IPS-18c (cell line): ENCODE data around the gene COL23A1.

Source experiments
- H3K4me3 ChIP-seq: 2 replicates; pipeline ENCODE4 v1.7.0; 2013; ENCODE audit warnings: low read depth, mild to moderate bottlenecking, low read length, moderate library complexity; ENCODE audit not compliant: insufficient read depth
- H3K9me3 ChIP-seq: one replicate; pipeline ENCODE4 v1.6.1; 2013; ENCODE audit warnings: mild to moderate bottlenecking, low read length, moderate library complexity; ENCODE audit not compliant: control insufficient read depth, insufficient read depth

The COL23A1 gene

GRCh38 chr5:178465228-178465860, 124.8 kb downstream of the COL23A1 start:
- Histone ChIP-seq H3K9me3 (no peaks in the 10 kb centered on the region), H3K4me3 (no peak overlapping the region)

GRCh38 chr5:178464431-178465048, 125.7 kb downstream of the COL23A1 start:
- no peak overlapping the region for H3K4me3 ChIP-seq
- H3K9me3 ChIP-seq, result no peaks in the 10 kb centered on the region

- Histone ChIP-seq H3K9me3 (no peaks in the 10 kb centered on the region), H3K4me3 (no peak overlapping the region)
These were observed 126.7 kb downstream of the COL23A1 start for GRCh38 chr5:178463321-178464155.

- Histone ChIP-seq H3K9me3 (no peaks in the 10 kb centered on the region), H3K4me3 (no peak overlapping the region)
These were observed 127.4 kb downstream of the COL23A1 start for GRCh38 chr5:178462816-178463215.

- Histone ChIP-seq H3K9me3 (no peaks in the 10 kb centered on the region), H3K4me3 (no peak overlapping the region)
These were observed 128.1 kb downstream of the COL23A1 start for GRCh38 chr5:178462076-178462475.

GRCh38 chr5:178461004-178461730, 129.0 kb downstream of the COL23A1 start:
- Histone ChIP-seq H3K9me3 (no peaks in the 10 kb centered on the region), H3K4me3 (no peak overlapping the region)

- H3K9me3 ChIP-seq, result no peaks in the 10 kb centered on the region
These were observed 129.6 kb downstream of the COL23A1 start for GRCh38 chr5:178460598-178460997.

GRCh38 chr5:178460174-178460573, 130.0 kb downstream of the COL23A1 start:
- Histone ChIP-seq H3K4me3 (no peak overlapping the region), H3K9me3 (no peaks in the 10 kb centered on the region)

More at GRCh38 chr5:178460598-178460997, 129.6 kb downstream of the COL23A1 start:
- no peak overlapping the region for H3K4me3 ChIP-seq

GRCh38 chr5:178458140-178458539, 132.1 kb downstream of the COL23A1 start:
- H3K4me3 ChIP-seq, result no peak overlapping the region
- H3K9me3 ChIP-seq, result no peaks in the 10 kb centered on the region

- H3K4me3 ChIP-seq, result no peak overlapping the region
- no peaks in the 10 kb centered on the region for H3K9me3 ChIP-seq
These were observed 132.7 kb downstream of the COL23A1 start for GRCh38 chr5:178457471-178457870.

- no peak overlapping the region for H3K4me3 ChIP-seq
- no peaks in the 10 kb centered on the region for H3K9me3 ChIP-seq
These were observed 134.7 kb downstream of the COL23A1 start for GRCh38 chr5:178455480-178455835.

- H3K4me3 ChIP-seq, result no peak overlapping the region
- H3K9me3 ChIP-seq, result no peaks in the 10 kb centered on the region
These were observed 135.2 kb downstream of the COL23A1 start for GRCh38 chr5:178454821-178455479.

GRCh38 chr5:178454303-178454702, 135.9 kb downstream of the COL23A1 start:
- no peak overlapping the region for H3K4me3 ChIP-seq
- H3K9me3 ChIP-seq, result no peaks in the 10 kb centered on the region

GRCh38 chr5:178453224-178453623, 137.0 kb downstream of the COL23A1 start:
- no peak overlapping the region for H3K4me3 ChIP-seq
- H3K9me3 ChIP-seq, result no peaks in the 10 kb centered on the region

- Histone ChIP-seq H3K4me3 (no peak overlapping the region), H3K9me3 (no peaks in the 10 kb centered on the region)
These were observed 139.8 kb downstream of the COL23A1 start for GRCh38 chr5:178450121-178451028.
